Ramos (cell line): Measurements from ENCODE around the gene FES.
"Not testable (repeated sequence)": the region's sequence is repeated elsewhere in the genome, so short reads cannot be mapped to it uniquely, and the experiment has no call there.

Experiments used
- in situ Hi-C: fragments of 300-500 bp; cut with MboI; formaldehyde crosslinking; loops from one replicate; pipeline ENCODE4 v1.14.3; 2022; ENCODE audit warnings: low sequenced_read_pairs; ENCODE audit not compliant: unreplicated experiment

FES gene

DNA sequence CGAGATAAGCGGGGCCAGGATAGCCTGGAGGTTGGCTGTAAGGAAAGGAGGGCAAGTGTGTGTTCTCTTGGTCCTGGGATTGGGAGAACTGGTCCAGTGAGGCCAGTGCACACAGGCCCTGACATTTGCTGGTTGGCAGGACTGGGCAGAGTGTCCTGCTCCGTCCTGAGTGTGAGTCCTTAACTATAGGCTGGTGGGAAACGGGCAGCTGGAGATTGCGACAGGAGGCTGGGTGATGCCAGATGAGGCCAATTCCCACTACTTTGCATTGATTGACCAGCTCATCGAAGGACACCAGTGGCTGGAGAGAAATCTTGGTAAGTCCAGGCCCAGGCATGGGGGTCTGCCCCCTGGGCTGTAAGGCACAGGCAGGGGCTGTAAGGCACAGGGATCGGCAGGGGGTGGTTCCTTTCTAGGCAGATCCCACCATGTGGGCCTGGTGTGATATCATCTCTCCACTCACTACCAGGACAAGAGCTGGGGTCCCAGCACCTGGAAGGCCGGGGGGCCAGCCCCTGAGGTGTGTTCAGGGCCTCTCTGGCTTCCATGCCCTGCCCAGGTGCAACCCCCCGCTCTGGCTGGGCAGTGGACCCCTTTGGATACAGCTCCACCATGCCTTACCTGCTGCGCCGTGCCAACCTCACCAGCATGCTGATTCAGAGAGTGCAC, 22.0 kb downstream of the FES start:
- in situ Hi-C loops = no loop called here

DNA sequence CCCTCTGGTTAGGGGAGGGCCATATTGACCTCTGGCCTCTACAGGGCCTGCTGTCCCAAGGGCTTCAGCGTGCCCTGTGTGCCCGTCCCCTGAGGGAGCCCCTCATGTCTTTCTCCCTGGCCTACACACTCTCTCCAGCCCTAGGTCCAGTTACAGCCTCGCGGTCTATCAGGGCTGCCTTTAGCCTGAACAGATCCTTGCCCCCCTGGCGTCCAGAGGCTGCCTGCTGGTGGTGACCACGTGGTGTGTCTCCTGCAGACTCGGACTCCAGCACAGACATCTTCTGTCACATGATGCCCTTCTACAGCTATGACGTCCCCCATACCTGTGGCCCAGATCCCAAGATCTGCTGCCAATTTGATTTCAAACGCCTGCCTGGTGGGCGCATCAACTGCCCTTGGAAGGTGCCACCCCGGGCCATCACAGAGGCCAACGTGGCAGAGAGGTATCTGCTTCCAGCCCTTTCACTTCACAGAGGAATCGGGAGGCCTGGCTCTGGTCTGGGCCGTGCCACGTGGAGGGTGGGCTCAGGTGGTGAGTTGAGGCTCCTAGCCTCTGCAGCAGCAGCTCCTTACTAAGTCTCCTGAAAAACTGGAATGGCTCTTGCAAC, 22.9 kb downstream of the FES start:
- in situ Hi-C loops = no loop called here

DNA sequence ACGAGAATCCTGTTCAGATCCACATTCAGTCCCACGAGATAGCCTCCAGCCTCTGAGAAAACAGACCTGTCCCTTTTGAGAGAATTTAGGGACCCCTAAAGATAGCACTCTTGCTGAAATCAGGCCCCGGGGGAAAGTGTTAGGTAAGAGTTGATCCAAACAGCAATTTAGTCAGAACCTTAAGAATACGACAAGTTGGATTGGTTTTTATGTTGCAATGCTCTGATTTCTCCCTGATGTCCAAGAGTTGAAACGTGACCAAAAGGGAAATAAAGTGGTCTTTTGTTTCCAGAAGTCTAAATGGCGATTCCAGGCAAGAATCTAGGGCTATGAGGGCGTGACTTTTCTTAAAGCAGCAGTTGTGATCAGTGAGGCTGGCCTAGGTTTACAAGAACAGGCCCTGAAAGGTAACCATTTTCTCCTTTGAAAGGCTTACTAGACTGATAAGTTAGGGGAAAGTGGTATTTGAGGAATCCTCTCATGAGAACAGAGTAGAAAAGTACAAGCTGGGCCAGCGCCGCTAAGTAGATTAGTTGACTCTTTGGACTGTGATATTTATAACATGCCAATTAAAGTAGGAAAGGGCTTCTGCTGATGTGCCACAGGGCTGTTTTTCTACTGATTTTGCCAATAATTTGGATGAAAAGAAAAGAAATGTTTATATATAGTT, 23.7 kb downstream of the FES start:
- in situ Hi-C loops = no loop called here

DNA sequence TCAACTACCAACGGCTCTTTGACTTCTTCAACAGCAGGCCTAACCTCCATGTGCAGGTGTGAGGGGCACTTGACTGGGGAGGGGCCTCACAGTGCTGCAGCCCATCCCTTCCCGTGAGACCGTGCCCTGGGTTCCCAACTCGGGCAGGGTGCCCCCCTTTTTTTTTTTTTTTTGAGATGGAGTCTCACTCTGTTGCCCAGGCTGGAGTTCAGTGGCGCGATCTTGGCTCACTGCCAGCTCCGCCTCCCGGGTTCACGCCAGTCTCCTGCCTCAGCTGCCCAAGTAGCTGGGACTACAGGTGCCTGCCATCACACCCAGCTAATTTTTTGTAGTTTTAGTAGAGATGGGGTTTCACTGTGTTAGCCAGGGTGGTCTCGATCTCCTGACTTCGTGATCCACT, 25.1 kb downstream of the FES start:
- in situ Hi-C loops = not testable (repeated sequence)

DNA sequence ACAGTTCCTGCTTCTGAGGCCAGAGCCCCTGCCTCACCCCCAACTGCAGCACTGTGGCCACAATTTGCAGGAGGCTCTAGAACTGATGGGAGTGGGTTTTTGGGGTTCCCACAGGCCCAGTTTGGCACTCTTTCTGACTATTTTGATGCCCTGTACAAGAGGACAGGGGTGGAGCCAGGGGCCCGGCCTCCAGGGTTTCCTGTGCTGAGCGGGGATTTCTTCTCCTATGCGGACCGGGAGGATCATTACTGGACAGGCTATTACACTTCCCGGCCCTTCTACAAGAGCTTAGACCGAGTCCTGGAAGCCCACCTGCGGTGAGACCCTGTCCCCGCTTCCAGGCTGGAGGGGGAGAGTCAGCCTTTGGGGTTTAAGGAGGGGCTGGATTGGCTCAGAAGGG, 25.7 kb downstream of the FES start:
- in situ Hi-C loops = no loop called here

DNA sequence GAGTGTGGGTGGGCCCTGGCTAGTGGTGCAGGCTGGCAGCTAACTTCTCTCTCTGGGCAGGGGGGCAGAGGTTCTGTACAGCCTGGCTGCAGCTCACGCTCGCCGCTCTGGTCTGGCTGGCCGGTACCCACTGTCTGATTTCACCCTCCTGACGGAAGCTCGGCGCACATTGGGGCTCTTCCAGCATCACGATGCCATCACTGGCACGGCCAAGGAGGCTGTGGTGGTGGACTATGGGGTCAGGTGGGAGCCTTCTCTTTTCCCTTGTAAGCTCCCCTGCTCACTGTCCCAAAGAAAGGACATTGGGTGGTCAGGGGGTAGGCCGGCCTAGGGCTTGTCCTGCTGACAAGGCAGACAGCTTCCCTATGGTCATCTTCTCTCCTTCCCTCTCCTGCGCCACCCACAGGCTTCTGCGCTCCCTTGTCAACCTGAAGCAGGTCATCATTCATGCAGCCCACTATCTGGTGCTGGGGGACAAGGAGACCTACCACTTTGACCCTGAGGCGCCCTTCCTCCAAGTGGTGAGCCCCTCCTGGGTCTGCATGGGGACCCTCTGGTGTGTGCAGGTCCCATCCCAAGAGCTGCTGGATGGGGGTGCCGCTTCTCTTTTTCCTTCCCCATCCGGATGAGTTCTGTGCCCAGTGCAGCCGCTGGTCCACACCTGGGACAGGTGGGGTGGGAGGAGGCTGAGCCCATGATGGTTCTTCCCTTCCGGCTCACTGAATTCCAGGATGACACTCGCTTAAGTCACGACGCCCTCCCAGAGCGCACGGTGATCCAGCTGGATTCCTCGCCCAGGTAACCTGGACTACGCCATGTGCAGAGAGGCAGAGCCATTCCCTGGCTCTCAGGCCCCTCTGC, 26.4 kb downstream of the FES start:
- in situ Hi-C loops = no loop called here

DNA sequence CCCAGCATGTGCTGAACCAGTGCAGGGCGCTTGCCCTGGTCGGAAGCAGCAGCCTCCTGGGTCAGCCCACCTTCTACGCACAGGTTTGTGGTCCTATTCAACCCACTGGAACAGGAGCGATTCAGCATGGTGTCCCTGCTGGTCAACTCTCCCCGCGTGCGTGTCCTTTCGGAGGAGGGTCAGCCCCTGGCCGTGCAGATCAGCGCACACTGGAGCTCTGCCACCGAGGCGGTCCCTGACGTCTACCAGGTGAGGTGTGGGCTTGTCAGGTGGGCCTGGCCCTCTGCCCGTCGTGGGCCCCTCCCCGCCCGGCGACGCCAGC, 27.0 kb downstream of the FES start:
- in situ Hi-C loops = no loop called here

DNA sequence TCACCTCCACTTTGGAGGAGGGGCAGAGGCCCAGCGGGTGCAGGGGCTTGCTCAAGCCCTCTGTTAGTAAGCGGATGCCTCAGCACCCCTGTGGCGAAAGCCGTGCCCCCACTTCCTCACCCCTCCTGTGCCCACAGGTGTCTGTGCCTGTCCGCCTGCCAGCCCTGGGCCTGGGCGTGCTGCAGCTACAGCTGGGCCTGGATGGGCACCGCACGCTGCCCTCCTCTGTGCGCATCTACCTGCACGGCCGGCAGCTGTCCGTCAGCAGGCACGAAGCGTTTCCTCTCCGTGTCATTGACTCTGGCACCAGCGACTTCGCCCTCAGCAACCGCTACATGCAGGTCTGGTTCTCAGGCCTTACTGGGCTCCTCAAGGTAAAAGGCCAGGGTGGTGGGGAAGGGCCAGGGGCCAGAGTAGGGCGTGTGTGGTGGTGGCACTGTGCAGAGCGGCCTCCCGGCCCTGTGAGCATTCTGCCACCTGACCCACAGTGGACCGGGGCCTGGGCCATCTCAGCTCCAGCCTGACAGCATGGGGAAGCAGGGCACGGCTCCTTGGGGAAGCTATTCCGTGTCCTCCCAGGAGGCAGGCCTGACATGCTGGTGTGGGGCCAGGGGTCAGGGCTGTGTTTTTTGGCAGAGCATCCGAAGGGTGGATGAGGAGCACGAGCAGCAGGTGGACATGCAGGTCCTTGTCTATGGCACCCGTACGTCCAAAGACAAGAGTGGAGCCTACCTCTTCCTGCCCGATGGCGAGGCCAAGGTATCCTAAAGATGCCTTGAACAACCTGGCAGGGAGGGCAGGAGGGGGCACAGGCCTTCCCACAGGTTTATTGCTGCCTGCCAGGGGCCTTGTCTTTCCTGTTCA, 27.8 kb downstream of the FES start:
- in situ Hi-C loops = no loop called here

DNA sequence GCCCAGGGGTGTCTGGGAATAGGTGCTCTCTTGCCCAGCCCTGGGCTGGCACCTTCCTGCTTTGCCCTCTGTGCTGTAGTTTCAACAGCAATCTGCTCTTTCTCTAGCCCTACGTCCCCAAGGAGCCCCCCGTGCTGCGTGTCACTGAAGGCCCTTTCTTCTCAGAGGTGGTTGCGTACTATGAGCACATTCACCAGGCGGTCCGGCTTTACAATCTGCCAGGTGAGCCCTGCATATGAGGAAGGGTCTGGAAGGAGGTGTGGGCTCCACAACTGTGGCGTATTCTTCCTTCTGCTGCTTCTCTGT, 28.4 kb downstream of the FES start:
- in situ Hi-C loops = no loop called here

DNA sequence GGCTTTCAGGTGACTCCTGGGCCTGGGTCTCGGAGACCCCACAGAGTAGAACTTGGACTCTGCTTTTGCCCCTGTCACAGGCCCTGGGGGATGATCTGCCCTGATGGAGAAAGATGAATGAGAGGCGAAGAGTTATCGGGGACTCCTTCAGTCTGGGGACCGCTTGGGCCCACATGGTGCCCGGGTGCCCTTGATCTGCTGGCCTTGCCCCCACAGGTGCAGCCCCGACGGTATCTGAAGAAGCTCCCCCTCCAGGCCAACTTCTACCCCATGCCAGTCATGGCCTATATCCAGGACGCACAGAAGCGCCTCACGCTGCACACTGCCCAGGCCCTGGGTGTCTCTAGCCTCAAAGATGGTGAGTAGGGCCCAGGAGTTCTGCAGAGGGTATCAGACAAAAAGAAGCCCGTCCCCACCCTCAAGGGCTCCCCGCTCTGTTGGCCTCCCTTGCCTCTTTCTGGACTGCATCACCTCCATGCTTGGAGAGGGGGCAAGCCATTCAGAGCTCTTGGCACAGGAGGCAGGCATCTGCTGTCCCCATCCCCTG, 29.2 kb downstream of the FES start:
- in situ Hi-C loops = no loop called here

DNA sequence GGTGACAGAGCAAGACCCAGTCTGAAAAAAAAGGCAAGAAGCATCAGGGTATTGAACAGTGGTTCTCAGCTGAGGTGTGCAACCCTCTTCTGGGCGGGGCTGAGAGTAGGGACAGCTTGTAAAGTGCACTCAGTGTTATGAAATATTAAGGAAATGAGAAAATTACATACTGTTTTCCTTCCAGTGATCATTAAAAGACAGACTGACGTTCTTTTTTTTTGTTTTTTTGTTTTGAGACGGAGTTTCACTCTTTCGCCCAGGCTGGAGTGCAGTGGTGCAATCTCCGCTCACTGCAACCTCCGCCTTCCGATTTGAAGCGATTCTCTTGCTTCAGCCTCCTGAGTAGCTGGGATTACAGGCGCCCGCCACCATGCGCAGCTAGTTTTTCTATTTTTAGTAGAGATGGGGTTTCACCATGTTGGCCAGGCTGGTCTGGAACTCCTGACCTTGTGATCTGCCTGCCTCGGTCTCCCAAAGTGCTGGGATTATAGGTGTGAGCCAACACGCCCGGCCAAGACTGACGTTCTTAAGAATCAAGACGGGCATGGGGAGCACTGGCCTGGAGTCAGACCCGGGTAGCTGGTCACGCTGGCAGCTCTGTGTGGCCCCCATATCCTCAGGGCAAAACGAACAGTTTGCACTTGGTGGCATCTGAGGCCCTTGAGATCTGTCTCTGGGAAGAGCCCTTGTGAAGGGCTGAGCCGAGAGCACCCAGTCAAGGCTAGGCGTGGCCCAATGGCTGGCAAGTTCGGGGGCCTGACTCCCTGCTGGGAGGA, 30.2 kb downstream of the FES start:
- in situ Hi-C loops = no loop called here

DNA sequence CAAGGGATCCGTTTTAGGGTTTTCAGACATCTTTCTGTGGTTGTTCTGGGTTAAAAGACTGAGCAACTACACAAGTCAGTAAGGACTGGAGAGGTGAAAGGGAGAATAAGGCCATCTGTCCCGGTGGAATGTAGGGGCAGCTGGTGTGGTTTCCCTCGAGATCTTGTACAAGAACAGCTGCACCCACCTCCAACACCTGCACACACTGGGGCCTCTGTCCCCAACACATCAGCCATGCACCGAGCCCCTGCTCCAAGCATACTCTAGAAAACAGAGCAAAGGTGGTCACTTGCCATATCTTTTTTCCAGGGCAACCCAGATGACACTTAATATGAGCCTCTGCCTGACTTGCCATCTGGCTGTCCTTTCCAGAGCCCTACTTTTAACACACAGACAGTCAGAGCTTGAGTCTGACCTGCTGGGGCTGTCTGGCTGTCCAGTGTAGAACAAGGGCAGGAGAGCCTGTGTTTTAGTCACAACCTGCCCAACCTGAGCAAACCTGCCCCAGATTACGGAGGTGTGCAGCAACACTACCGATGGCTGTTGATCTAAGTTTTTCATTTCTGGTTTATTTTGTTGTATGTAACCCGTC, 31.0 kb downstream of the FES start:
- in situ Hi-C loops = no loop called here

DNA sequence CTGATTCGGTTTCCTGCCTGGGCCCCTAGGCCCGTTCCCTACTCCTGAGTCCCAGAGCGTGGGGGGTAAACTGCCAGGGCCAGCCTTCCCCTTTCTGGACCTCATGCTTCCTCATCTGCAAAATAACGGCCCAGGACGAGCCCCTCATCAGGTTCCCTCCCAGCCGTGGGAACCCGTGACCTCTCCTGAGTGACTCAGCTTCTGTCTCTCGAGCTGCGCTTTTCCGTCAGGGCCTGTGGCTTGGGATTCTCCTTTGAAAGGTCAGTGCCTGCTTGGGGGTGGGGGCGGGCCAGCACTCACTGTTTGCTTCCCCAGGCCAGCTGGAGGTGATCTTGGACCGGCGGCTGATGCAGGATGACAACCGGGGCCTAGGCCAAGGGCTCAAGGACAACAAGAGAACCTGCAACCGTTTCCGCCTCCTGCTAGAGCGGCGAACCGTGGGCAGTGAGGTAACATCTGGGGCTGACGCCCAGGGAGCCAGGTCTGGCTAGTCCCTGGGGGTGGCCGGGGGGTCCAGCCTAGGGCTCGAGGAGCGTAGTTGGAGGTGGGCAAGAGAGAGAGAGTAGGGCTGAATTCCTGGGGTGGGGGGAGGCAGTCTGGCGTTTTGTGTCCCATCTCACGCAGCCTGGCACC, 31.6 kb downstream of the FES start:
- in situ Hi-C loops = no loop called here

DNA sequence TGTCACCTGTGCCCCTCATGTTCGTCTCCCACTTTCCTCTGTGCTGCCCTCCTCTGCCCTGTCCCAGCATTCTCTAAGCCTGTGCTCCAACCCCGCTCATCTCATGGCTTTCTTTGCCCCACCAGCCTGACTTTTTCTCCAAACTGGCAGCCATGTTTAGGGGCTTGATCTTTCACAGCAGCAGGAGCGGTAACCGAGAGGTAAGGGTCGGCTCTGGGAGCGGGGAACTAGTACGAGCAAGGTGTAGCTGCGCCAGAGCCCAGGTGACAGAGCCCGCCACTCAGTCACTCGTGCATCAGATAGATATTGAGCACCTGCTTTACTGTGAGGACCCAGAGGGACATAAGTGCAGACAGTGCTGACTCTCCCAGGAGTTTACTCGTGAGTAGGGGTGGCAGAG, 32.2 kb downstream of the FES start:
- in situ Hi-C loops = no loop called here

DNA sequence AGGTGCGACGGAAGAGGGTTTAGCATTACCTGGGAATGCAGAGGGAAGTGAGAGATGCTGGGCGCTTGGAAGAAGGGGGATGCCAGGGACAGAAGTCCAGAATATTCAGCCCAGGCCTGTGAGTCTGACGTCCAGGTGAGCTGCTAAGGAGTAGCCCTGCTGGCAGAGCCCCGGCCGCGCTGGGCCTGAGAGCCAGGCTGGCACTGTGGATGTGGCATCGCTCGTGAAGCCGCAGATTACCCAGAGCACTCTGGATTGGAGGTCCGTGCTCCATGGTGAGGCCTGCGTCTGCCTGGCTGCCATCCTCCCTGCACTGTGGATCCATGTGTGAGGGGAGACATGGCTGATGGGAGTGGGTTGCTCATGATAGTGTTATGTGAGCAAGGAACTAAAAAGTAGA, 33.3 kb downstream of the FES start:
- in situ Hi-C loops = no loop called here

DNA sequence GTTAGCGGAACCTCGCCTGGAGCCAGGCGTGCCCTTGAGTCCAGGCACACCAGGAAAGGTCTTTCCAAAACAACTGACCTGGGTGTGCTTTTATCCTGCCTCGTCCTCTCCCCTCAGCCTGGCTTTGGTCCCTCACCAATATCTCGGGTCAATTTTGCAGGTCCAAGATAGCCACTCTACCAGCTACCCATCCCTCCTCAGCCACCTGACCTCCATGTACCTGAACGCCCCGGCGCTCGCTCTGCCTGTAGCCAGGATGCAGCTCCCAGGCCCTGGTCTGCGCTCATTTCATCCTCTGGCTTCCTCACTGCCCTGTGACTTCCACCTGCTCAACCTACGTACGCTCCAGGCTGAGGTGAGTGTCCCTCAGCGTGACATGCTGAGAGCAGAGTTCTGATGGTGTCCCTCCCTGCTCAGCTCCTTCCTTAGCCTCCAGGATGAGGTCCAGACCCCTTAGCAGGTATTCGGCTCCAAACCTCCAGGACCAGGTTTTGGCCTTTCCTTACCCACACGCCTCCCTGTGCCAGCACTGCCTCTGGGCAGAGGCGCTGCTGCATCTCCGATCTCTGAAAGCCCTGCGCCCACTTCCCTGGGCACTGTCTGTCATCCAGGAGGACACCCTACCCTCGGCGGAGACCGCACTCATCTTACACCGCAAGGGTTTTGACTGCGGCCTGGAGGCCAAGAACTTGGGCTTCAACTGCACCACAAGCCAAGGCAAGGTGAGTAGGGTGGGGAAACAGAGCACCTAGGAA, 33.9 kb downstream of the FES start:
- in situ Hi-C loops = no loop called here

DNA sequence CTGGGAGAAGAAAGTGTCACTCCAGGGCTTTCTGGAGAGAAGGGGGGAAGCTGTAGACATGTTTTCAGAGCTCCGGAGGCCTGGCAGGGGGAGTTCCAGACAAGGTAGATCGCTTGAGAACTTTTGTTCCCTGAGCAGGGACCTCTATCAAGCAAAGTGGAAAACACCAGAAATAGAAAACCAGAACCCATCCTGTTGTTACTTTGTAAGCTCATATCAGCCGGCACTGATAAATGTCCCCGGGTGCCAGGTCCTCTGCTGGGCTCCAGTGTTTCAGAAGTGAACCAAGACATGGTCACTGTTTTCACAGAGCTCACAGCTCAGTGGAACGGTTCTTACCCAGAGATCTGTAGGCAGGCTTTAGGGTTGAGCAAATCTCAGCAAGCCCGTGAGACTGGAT, 34.5 kb downstream of the FES start:
- in situ Hi-C loops = no loop called here

DNA sequence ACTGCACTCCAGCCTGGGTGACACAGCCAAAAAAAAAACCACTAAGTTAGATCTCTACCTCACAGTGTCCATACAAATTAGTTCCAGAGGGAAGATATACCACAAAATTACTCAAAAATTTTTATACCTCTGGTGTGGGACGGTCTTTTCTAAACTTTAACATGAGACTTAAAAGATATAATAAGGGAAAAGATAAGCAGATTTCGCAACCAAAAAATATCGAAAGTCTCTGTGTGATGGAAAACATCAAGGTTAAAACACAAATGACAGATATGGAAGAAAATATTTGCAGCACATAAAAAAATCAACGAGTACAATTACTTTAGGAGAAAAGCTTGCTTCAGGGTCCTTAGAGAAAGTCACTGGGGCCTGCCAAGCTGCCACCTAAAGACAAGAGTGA, 37.6 kb downstream of the FES start:
- in situ Hi-C loops = no loop called here
